Fibroblast of skin of right quadriceps (primary cell): Measurements from ENCODE around the gene FMNL1.

ENCODE experiments used
- DNase-seq: peaks from one replicate; pipeline ENCODE4 v3.0.0-alpha.2; 2013

The FMNL1 gene

DNA sequence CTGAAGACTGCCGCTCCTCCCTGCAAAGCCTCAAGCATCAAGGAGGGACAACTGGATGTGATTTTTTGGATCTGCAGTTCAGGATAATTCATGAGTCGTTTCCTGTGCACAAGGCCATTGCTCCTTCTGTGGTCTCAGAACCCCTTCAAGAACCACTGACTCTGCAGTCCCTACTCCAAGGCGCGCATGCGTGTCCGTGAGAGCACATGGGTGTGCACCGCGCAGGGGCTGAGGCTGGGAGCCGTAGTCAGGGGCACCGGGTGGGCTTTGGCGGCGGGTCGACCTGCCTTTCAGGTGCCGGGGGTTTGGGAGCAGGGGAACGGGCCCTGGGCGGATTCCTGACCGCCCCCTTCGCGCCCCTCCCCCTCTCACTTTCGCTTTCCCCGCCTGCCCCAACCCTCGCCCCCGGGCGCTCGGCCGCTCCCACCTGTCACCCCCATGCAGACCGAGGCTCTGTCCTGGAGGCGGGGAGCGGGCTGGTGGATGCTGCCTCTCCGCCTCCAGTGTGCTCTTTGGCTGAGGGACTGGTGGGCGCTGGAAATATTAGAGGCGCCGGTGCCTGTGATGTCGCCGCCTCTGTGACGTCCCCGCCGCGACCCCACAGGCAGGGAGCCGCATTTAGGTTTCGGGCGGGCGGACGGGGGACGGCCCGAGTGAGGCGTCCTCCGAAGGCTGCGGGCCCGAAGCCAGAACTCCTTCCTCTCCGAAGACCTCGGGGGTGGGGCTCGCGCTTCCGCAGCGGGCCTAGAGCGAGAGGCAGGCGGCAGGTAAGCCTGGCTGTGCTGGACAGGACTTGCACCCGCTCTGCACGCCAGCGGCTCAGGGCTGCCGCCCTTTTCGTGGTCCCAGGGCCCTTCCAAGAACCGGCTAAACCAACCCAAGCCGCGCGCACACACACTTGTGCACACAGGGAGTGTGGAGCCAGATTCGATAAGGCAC, 40.2 kb downstream of the FMNL1 start, which contains the start of gene SPATA32:
SPATA32 (minus strand) TSS at position 518 of the 939 bp plus-strand sequence; CDS start at position 440, 78 bp downstream.
- DNase-seq: peak; percentile 53

DNA sequence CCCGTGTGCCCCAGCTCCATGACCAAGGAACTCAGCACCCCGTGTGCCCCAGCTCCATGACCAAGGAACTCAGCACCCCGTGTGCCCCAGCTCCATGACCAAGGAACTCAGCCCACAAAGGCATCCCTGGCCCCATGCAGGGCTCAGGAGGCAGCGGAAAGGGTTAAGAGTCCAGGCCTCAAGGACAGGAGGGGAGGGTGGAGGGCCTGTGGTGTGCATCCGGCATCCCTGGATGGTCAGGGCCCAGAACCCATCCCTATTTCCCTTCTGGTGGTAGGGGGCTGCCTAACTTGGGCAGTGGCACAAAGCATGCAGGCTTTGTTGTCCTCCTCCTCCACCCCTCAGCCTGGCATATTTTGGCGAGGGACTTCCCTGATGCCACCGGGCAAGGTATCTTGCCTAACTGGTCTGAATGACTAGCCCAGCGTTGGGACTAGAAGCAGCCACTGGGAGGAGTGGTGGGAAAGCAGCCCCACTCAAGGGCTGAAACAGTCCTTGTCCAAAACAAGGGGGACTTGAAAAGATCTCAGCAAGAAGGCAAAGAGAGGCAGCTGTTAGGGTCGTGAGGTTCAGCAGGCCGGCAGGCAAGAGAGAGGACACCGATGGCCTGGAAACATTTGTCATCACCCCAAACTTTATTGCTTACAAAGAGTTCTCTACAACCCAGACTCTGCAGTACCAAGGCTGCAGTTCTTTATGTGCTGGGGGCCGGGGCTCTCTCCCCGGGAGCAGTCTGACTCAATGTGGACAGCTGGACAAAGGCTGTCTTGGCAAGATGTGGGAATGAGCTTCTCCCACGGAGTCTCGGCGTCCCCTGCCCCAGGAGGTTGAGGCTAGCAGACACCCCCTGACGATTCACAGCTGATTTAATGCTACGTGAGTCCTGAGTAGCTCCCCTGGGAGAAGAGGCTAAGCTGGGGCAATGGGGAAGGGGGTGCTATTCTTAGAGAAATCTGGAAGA, 41.1 kb downstream of the FMNL1 start:
- DNase-seq: no peak

DNA sequence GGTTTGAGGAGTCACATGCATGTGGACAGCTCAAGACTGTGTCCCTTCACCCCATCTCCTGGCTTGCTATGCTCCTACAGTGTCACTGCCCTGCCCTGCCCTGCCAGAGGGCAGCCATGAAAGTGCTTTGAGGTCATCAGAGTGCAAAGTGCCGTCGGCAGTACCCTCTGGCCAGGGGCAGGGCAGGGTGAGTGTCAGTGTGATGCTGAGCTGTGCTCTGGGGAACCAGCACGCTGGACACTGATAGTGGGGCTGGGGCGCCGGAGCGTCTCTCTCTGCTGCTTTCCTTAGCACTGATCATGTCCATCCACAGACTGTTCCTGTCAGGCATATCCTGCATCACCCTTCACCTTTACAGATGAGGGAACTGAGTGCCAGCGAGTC, 41.8 kb downstream of the FMNL1 start:
- DNase-seq: no peak

DNA sequence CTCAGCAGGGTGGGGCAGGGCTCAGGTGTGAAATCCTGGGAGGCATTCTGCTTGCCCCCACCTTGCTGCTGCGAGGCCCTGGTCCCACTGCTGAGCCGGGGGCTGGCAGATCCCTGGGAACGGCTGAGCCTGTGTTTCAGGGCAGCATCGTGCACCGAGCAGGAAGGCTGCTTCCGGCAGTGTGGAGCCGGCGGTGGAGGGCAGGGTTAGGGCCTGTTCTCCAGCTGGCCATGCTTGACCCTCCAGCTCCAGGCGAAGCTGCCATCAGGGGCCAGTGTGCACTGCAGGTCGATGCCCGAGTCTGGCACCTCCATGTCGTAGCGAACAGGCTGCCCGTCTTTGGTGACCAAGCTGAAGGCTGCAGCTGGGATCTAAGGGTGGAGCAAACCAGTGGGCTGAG, 42.7 kb downstream of the FMNL1 start:
- no peak for DNase-seq

DNA sequence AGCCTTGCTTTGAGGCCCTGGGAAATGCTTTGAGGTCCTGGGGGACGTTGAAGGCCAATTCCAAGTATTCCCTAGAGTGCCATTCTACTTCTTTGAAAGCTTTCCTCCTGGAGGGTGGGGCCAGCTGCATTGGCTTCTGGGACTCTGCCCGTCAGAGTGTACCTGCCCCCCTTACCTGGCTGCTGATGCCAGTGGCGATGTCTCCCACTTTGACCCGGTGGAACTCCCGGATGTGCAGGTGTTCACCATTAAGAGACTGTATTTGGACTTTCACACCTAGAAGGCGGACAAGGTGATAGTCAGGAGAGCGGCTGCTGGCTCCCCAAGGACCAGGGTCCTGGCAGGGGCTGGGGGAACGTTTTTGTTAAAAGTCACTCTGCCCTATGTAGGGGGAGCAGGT, 43.3 kb downstream of the FMNL1 start:
- no peak for DNase-seq

DNA sequence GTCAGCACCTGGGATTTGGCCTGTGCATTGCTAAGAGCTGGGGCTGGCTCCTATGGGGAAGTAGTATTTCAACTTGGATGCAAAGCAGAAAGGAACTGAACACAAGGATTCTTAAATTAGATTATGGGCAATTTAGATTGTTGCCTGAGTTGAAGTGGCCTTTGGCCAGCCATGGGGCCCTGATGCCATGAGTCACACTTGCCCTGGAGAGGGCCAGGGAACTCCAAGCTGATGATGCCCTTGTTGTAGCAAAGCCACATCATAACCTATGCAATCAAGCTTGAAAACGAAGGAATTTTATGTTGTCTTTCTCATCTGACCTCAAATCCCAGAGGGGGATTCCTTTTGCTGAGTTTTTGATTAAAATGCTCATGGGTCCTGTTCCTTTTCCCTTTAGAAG, 44.1 kb downstream of the FMNL1 start:
- DNase-seq: peak; percentile 83

DNA sequence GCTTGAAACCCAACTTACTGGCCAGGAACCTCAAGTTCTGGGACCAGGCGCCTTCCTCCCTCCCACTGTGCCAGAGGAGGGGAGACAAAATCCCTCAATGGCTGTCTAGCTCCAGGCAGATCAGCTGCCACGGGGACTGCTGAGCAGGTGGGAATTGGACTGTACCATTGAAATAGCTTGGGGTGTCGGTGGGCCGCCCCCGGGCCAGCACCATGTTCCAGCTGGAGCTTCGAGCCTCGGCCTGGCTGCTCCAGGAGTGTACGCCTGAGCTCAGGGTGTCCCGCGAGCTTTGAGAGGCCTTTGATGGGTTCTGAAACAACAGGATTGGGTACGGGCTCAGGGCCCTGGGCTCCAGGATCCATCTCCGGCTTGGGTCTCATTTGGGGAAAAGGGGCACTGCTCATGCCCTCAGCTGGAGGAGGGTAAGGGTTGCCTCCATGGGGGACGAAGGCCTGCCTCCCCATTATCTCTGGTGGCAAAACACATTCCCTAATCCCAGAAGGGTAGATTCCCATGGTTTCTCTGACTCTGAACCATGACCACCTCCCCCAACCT, 44.8 kb downstream of the FMNL1 start:
- DNase-seq: no peak

DNA sequence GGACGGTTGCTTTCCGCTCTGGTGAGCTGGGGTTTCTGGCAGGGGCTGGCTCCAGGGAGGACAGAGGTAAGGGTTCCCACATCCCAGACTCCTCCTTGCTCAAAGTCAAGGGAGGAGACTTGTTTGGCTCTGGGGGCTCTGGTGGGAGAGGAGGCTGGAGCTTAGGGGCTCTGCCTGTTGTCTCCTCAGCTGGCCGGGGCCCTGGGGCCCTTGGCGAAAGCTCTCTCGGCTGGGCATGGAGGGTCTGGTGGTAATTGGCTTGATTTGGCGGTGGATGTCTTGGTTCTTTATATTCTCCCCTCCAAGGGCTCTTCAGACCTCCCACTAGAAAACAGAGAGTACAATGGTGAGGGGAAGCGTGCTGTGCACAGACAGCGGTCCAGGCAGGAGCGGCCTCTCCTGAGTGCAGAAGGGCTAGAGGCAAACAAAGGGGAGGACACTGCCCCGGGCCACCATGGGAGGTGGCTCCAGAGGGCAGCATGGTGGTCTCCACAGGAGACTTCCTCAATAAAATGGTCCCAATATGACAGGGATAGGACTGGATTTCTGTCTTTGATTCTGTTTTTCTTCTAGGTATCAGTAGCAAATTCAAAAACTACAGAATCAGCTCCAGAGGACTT, 45.9 kb downstream of the FMNL1 start:
- no peak for DNase-seq

DNA sequence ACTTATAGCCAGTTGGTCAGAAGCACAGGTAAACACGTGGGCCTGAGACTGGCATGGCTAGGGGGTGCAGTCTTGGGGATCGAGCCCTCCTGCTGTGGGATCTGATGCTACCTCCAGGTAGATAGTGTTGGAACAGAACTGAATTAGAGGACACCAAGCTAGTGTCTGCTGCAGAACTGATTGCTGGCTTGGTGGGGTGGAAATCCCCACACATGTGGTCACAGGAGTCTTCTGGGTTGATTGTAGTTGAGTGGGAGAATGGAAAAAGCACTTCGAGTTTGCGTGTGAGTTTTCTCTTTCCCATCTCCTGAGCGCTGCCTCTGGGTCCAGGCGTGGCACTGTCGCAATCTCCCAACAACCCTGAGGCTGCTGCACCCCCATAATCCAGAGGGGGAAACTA, 48.2 kb downstream of the FMNL1 start:
- no peak for DNase-seq

DNA sequence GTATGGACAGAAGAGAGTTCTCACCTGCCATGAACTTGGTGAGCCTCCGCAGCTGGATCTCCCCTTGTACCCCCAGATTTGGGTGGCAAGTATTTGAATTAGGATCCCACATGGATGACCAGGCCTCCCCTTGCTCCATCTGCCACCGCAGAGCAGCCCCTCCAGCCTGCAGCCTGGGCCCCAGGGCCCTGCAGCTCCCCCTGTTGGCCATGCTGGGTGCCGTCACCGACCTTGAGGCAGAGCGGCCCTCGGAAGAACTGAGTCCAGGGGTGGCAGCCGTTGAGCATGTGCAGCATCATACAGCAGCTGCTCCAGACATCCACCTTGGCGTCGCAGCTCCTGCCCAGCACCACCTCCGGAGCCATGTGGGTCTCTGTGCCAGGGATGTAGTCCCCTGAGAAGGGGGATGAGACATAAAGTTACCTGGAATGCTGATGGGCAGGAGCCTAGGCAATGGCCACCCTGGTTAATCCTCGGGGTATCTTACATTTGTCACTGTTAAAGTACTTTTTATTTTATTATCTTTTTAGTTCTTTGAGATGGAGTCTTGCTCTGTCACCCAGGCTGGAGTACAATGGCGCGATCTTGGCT, 49.2 kb downstream of the FMNL1 start:
- no peak for DNase-seq

DNA sequence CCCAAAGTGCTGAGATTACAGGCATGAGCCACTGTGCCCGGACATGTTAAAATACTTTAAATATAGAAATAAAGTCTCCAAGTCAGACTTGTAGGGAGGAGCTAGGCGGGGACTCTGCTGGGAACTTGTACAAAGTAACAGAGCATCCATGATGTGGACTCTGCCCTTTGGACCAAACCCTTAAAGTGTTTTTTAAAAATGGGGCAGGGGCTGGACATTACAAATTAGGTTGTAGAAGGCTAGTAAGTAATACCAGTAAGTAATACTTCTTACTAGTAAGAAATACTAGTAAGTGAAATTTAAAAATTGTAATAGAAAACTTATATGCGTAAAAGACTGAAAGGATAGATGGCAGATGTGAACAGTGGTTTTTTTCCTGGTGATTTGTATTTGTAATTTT, 49.9 kb downstream of the FMNL1 start:
- DNase-seq: no peak

DNA sequence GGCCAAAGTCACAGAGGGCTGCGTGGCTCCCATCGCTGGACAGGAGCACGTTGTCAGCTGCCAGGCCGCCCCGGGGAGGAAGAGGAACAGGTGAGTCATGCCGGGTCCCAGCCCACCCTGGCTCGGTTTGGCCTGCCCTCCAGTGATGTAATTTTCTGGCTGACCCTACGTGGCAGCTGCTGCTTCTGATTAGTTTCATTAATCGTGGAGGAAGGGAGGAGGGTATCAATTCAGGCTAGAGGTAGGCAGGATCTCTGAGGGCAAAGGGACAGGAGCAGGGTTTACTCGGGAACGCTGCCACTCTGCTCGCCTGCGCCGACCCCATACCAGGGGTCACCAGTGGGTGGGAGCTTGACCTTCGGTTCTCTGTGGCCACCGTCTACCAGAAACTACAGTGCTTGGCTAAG, 51.9 kb downstream of the FMNL1 start:
- no peak for DNase-seq

DNA sequence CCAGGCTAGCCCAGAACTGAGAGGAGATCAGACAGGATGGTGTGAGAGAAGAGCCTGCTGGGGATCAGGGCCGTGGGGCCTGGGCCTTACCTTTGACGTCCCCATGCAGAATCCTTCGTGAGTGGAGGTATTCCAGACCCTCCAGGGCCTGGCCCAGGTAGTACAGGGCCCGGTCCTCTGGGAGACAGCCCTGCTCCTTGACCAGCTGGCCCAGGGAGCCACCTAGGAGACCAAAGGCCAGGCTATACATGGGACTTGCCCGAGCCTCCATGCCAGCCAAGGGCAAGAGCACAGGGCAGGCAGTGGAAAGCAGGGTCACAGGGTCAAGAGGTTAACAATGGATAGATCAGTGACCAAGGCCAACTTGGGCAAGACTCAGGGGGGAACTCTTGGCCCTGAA, 52.3 kb downstream of the FMNL1 start:
- DNase-seq: no peak

DNA sequence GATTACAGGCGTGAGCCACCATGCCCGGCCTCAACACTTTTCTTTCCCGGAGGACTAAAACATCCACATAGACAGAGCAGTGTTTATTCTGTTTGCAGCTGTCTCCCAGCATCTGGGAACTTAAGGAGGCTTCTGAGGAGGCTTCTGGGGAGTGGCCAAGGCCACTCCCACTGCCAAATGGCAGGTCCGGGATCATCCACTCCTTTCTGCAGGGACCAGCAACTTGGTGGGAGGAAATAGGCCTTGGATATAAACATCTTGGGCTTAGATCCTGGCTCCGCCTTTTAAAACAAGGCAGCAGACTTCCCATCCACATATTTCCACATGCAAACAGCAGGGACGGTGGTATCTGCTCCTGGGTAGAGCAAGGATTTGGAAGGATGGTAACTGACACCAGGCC, 54.3 kb downstream of the FMNL1 start:
- DNase-seq: no peak

DNA sequence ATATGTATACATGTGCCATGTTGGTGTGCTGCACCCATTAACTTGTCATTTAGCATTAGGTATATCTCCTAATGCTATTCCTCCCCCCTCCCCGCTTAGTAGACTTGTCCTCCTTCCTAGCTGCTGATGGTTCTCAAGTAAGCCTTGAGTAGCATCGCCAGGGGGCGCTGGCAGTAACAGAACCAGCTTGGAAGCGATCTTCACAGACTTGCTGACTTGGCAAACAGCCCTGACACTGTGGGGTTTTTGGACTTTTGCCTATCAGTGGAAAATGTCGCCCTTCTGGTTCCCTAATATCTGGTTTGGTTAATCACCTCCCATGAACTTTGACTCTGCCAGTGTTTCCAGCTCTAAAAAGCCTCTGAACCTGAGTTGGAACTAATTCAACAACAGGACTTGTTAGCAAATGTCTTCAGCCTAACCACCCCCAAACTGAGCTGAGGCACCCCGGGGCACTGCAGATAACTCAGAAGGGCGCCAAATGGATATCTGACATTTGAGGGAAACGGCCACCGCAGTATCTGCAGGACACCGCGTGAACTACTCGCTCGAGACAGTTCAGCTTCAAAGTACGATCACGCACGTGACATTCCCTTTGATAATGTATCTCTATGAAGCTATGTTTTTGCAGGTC, 55.6 kb downstream of the FMNL1 start:
- DNase-seq: peak; percentile 87

DNA sequence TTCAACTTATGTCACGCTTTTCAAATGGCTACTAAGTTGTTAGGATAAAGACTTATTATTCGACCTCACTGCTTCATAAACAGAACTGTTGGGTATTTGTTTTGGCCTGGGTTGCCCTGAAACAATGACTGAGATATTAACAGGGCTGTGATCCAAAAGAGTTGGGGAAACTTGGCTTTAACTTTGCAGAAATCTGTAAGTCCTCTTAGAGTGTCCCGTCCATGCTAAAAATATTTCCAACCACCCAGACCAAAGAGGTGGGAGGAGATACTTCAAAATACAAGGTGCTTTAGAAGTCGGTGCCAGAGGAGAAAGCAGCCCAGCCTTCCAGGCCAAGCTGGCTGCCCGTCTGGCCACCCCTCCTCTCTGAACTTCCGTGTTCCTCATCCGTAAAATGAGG, 56.3 kb downstream of the FMNL1 start:
- no peak for DNase-seq

DNA sequence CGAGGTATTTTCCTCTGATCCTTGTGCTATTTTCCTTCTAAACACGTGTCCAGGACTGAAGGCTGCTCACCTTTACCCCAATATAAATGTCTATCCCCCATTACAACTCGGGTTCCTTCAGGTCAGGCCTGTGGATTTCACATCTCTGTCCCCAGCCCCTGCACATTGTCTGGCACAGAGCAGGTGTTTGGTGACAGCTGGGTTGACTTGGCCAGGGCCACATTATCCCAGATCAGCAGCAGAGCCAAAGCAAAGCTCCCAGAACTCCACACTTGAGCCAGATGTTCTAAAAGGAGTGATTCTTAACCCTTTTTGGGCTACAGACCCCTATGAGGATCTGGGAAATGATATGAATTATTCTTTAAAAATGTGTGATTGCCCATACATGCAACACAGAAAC, 58.2 kb downstream of the FMNL1 start:
- DNase-seq: no peak

DNA sequence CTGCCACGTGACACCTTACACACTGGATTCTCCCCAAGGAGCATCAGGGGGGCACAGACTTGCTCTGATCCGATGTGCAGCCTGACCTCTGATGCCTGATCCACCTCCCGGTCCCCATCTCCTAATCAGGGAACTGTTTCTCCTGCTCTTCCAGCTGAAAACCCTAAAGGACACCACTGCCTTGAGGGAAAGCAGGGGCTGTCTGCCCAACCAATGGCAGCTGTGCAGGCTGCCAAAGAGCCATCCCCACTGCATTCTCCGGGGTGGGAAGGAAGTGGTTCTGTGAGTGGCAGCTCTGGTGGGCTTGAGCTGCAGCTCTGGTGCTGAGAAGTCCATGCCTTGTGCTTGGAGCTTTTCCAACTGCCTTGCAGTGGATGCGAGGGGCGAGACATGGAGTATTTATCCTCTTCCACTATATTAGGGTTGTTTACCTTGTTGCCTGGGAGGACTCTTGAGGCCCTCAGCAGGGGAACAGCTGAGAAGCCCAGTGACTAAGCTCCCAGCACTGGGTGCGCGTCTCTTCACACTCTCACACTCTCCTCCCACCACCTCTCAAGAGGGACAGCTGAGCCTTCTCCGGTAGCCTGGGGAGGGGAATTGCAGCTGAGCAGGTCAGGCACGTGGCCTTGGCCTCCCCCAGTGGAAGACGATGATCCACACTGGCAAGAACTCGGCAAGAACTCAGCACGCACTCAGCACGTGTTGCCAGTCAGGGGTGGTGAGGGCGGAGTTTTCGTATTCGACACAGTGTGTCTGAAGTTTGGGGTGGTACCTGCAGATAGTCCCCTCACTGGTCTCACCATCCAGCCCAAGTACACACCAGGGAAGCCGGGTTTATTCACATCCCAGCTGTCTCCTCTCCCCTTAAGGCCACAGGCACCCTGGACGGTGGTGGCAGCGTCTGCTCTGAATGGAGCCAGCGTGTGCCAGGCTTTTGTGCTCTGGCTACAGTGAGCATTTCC, 61.3 kb downstream of the FMNL1 start:
- peak; percentile 50 for DNase-seq

DNA sequence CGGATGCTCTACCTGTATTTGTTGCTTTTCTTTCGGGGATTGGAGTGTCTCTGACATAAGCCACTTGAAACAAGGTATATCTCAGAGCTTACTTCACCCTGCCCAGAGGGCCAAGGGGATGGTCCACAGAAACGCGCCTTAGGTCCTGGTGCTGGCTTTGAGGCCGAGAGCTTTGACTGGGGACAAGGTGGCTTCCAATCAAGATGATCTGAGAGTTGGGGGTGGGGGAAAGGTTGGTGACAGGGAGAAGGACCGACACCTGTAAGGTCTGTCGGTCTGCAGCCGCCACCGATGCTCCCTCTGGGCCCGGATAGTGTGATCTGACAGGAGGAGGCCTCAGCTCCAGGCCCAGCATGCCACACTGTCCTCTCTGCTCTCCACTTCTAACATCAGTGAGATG, 62.0 kb downstream of the FMNL1 start:
- DNase-seq: no peak
